DLD1 (cell line): ENCODE data around the gene APBB2.

Experiments used
- in situ Hi-C: cut with HindIII; loops from 2 replicates; pipeline ENCODE4 v1.10.0; 2017; ENCODE audit warnings: low sequenced_read_pairs

APBB2 gene

DNA sequence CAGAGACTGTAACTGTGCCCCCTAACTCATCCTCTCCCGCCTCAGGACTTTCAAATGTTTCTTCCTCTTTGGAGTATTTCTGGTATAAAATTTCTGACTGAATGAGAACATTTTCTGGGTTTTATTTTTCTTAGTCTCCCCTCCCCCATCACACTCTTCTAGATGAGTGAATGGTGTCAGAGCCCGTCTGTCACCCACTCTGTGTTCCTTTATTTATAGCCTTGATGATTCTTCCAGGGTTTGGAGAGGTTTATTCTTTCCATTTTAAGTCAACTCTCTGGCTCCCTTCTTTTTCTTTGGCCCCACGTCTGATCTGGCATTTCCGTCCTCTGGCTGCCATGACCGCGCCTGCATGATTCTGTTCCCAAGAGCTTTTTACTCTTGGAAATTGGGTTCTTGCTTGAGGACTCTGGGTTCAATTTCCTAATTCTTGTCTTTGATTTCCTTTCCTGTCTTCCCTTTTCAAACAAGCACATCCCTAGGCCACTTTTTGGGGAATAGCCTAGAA is 335.7 kb downstream of the APBB2 start:
- in situ Hi-C loops, result no loop called here

DNA sequence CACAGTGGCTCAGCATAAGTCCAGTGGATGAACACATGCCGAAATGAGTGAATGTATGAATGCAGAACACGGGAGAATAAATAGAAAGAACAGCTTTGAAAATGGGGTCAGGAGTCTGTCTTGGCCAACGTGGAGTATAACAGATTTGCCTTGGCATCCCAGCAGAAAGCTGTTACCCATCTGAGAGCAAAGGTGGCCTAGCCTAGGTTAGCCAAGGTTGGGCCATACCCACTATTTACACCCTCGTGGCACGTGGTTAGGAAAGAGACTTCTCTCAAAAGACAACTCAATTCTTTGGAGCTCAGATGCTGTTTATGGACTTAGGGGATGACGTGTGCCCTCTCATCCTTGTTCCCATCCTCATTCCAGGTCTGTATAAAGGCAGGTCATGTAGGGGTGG is 337.3 kb downstream of the APBB2 start:
- in situ Hi-C loops, result no loop called here

DNA sequence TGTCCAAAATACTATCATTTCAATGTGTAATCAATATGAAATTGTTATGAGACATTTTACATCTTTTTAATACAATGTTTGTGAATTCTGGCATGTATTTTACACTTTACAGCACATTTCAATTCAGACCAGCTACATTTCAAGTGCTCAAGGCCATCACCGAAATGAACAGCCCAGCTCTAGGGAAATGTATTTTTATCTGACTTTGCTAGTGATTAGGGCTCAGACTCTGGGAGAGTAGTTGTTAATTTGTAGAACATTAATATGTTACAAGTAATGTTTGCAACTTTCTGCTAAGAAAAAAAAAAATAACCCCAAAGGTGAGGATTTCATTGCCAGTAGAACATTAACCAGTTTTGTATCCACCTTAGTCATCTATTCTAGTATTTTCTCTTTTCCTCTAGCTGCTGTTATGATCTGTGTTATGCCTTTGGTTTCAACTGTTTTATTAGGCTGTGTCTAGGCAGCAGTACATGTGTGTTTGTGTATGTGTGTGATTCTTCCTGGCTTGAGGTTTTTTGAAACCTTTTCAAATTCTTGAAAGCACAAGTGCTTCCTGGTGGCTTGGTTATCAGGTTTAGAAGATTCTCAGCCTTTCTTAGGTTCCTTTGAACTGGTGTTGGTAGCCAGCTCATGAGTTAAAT is 338.7 kb downstream of the APBB2 start:
- in situ Hi-C loops, result no loop called here

DNA sequence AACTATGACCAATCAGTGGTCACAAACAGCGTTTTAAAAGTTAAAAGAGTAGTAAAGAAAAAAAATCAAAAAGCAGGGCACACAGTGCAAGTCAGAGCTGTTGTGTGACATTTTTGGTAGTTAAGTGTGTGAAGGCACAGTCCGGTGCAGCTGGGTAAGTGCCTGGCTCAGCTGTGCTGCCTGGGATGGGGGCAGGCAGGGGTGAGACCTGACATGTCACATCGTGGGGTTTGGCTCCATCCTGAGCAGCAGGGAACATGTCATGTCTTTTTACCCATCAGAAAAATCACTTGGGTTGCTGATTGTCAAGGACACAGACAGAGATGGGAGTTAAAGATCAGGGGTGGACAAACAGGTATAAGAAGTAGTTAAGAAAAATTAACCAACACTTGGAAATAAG is 339.4 kb downstream of the APBB2 start:
- in situ Hi-C loops, result no loop called here

DNA sequence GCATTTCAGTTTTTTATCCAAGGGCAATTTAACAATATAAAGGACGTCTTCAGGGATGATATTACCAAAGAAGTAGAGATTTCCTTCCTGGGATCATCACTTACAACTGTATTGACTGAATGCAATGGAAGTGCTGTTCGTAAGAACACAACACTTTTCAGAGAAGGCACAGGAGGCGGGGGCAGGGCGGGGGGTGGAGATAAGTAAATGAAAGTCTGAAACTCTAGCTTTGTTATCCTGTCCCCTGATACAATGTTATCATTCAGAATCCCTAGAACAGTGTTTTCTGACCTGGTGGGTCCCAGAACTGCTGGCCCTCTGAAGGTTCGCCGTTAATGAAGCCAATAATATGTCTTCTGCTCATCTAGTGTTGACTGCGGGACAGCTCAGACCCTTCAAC is 340.0 kb downstream of the APBB2 start:
- in situ Hi-C loops, result no loop called here

DNA sequence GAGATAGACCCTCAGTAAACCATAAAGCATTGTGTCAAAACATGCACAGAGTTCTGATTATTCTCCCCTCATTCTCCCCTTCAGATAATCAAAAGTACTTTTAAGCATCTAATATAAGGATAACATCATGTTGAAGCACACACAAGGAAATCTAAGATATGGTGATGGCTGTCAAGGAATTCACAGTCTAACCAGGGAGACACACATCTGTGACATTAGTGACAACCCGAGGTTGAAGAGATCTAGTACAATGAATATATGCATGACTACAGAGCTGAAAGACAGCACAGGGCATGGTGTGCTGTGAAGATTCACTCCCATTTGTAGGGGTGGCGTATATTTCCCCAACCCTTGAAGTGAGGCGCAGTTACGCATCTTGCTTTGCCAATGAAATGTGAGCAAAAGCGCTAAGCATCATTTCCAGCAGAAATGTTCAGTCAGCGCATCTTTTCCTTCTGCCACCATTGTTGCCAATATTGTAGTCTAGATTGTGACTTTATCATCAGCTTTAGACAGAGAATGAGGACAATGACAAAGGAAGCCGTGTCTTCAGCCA is 342.6 kb downstream of the APBB2 start:
- in situ Hi-C loops, result no loop called here

DNA sequence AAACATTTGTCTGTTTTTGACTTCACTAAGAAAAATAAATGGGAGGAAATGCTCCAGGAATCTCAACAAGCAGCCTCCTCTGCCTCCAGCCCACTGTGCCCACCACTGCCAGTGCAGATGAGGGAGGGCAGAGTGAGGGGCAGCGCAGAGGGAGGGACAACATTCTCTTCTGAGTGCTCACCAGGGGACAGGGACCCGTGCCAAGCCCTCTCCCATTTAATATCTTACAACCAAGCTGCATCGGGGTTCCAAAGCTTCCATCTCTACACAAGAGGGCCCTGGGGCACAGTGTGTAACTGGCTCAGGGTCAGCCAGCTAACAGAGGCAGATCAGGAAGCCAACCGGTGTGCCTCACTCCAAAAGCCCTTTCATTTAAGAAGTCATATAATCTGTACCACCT is 344.2 kb downstream of the APBB2 start:
- in situ Hi-C loops, result no loop called here

DNA sequence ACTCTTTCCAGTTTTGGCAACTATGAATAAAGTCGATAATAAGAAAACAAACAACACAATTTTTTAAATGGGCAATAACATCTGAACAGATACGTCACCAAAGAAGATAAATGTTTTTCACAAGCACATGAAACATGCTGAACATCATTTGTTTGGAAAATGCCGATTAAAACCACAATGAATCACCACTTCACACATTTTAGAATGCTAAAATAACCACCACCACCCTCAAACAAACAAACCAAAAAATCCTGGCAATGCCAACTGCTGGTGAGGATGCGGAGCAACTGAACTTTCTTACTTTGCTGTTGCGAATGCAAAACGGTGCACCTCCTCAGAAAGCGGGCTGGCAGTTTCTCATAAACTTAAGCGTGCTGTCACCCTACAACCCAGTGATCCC is 348.6 kb downstream of the APBB2 start:
- in situ Hi-C loops, result no loop called here

DNA sequence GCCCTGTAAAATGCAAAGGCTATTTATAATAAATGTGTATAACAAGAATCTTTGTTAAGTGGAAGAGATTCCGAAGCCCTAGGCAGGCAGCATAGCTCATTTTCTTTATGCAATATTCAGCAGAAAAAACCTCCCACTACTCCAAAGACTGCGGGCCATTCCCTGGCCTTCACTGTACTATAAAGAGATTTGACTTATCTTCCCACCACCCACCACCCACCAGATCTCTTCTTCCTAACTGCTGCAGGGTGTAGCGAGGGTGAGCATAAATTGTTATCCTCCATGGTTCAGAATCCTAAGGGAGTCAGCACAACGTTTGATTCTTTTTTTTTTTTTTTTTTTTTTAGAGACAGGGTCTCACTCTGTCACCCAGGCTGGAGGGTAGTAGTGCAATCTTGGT is 349.8 kb downstream of the APBB2 start:
- in situ Hi-C loops, result no loop called here

DNA sequence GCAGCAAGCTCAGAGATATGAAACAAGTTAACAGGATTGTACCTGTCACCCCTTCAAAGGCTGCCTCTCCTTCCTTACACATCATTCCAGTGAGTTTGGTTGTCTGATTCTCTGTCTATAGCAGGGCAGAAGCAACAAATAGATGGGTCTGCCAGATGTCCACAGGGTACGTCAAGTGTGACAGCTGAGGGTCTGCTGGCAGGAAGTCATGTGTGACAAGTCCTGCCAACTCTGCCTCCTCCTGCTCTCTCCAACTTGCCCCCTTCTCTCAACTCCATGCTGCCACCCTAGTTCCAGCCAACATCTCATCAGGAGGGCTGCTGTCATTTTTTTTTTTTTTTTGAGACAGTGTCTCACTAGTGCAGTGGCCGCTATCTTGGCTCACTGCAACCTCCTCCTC is 355.4 kb downstream of the APBB2 start:
- in situ Hi-C loops, result no loop called here

DNA sequence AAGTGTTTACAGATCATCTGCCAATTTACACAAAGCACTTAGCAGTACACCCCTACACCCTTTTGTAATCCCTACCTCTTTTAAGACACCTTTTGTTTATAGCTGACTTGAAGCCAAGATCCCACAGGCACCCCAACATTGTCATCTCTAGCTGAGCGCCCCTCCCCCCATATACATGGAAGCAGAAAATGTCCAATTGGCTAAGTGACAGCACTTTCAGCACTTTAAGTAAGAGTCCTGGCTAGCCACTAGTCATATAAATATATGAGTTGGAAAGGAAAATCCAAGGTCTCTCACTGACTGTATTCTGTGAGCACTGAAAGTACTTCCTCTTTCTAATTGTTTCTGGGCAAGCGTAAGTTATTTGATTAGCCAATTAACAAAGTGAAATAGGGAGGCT is 356.4 kb downstream of the APBB2 start:
- in situ Hi-C loops, result no loop called here

DNA sequence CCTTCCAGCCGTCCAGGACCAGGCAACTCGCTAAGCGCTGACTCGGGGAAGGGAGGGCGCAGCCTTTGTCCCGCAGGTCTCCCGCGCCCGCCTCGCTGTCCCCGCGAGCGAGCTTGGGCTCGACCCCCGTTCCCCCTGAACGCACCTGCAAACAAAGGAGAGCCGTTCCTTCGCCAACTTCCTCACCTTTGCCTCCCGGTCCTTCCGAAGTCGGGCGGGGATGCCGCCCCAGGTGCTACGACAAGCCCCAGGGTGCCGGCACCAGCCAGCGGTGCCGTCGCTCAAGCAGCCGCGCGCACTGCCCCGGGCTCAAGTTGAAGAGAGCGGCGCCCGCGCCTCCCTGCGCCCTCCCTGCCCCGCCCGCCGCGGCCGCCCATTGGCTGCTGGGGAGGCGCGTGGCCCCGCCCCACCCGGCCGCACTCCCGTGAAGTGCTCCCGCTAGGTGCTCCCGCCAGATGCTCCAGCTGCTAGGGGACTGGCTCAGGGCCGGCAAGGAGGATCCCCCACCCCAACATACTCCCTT is 357.4 kb downstream of the APBB2 start:
- in situ Hi-C loops, result no loop called here

DNA sequence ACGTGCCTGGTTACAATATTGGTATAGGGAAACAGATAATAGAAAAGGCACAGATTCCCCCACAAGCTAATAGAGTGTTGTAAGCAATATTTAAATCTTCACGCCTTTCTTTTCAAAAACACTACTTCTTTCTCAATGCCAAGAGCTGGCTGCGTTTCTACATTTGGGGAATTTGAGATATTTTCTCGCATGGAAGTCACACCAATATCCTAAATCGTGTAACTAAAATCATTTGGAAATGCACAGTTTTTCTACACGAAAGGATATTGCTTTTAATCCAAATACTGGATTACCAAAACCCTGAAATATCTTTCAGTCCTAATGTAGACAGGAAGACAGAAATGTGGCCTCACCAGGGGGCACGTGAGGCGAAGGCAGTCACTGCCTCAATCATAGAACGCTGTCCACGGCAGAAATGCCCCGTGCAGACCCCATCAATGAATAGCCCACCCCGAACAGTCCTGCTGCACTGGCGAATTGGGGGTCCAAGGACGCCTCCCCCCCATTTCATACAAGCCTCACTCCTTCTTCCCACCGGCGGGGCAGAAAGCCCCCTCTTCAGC is 358.0 kb downstream of the APBB2 start:
- in situ Hi-C loops, result no loop called here

DNA sequence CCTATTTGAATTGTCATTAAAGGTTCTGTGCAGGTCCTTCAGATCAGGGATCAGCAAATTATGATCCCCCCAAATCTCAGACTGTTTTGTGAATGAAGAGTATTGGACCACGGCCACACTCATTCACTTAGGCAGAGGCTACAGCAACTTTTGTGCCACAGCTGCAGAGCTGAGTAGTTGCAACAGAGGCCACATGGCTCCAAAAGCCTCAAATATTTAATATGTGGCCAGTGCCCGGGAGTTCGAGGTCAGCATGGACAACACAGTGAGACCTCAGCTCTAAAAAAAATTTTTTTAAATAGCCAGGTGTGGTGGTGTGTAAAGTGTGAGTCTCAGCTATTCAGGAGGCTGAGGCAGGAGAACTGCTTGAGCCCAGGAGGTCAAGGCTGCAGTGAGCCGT is 363.8 kb downstream of the APBB2 start:
- in situ Hi-C loops, result no loop called here

DNA sequence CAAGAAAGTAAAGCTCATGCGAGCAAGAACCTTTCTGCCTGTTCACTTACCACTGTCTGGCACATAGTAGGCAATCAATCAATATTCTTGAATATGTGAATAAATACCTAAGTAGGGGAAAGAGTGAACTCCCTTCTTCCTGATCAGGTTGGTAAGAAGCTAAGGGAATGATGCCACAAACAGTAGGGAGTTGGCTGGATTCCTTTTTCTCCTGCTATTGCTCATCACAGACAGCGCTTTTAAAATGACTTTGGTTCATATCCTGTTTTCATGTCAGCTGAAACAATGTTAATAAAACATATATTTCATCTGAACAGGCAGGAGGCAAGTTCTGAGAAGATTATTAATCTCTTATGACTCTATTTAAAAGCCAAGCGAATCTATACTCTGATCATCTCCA is 365.4 kb downstream of the APBB2 start:
- in situ Hi-C loops, result no loop called here

DNA sequence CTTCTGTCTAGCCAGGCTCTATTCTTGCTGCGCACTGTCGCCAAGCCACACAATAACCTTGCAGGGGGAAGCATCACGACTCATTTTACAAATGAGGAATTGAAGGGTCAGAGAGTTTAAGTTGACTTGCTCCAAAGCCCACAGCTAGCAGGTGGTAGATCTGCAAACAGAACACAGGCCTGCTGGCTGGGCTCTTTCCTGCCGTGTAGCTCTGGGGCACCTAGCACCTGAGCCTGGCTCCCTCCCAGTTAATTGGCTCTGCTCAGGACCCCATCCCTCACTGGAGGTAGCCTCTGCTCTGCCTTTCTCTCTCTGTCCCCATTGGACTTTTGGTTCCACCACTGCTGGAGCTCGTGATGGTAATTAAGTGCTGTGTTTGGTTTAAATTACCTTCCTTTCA is 366.1 kb downstream of the APBB2 start:
- in situ Hi-C loops, result no loop called here

DNA sequence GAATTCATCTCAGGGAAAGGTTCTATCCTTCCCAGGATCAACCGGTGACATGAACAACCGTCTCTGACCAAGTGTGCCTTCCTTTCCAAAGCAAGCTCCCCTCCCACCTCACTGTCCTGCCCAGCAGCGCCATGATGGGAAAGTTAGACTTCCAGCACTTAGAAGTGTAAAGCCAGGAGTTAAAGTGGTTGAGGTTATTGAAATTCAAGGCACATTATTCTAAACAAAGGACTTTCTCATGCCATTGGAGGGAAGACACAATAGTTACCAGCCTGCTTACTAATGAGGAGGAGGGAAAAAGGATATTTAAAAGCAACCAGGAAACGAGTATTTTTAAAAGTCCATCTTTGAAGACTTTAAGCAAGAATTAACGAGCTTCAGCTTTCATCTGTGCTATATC is 367.8 kb downstream of the APBB2 start:
- in situ Hi-C loops, result no loop called here

DNA sequence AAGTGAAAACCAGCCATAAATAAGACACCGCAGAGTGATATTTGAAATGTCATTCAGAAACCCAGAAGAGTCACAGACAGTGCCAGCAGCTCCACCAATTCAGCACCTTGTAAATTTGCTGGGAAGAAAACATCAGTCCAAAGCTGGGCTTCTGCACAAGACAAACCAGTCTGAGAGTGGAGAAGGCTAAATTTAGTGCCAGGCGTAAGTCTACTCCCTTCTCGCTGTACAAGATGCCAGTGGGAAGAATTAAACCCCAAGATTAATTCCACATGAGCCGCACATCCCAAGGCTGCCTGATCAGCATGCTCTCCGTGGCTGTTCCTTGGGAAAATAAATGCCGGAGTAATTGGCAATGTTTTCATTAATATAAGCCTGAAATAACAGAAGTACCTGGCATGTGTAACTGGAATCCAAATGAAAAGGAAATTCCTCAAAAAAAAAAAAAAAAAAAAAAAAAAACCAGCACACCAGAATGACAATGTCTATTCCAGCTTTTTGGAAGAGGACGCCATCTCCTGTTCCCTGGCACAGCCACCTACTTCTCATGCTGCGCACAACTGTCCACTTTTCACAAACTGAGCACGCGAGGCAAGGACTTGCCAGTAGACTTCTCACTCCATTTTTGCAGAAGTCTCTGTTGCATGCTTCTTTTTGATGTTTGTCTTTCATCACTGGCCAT is 369.0 kb downstream of the APBB2 start:
- in situ Hi-C loops, result no loop called here

DNA sequence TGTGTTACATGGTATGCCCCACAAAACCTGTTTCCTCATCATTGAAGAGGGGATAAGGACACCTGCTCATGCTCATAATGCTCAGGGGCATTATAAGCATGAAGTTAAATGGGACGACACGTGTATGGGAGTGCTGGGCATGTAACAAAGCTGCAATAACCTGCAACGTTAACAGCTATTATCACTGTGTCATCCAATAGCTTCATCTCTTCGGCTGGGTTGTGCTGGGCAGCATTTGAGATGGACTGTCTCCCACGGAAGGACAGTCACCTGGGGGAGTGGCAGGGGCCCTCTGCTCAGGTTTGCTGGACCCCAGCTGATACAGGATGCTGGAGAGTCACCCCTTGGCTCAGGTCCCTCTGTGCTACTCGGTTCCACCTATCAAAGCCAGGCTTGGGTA is 370.1 kb downstream of the APBB2 start:
- in situ Hi-C loops, result loop anchor here (5.0 kb wide), 1 partner anchor 38 kb away; no protein-coding TSS in a partner anchor

DNA sequence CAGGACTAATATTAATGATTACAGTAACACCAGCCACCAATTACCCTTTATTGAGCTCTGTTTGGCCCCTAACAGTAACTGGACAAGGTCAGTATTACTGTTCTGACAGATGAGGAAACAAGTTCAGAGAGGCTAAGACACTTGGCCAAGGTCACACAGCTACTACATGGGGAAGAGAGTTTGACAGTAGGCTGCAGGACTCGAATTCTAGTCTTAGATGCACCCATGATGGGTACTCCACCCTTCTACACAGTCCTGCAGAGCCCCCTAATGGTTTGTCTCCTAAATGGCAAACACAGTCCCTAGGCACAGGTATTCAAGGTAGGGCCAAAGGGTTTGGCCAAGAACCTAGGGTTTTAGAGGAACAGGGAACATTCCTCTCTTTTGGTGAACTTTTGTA is 370.6 kb downstream of the APBB2 start:
- in situ Hi-C loops, result loop anchor here (5.0 kb wide), 1 partner anchor 39 kb away; no protein-coding TSS in a partner anchor

DNA sequence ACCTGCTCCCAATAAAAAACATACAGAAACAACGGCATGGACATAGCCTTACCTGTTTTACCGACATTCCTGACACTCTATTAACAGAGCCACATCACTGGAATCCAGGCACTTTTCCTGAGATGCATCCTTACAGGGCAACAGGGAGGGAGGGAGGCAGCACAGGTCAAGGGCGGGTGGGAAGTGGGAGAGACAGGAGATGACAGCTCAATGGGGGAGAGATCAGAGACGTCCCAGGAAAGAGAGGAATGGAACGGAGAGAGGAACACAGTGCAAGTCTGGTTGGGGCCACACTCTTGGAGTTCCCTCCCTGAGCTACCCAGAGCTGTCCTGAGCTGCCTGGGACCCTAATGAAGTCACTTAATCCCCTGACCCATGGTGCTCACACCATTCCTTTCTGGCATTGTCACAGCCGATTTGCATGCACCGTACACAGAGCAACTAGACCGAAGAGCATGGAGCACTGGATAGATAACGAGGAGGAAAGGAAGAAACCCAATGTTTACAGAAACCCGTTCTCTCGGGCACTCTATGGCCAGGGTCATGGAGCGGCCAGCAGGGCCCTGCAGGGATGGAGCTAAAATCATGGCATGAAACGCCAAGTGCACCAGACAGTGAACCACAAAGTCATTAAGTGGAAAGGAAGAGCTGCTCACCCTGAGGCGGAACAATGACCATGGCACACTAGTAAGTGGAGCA is 371.5 kb downstream of the APBB2 start:
- in situ Hi-C loops, result loop anchor here (5.0 kb wide), 1 partner anchor 39 kb away; no protein-coding TSS in a partner anchor
